Neural crest cell (in vitro differentiated cells): ENCODE results near the gene COL12A1. TPM values are rescaled to one million over a fixed set of nuclear protein-coding genes. Genes with fewer than 3 reads are reported as not detected.

ENCODE experiments used
- DNase-seq: peaks from one replicate; pipeline ENCODE4 v3.0.0; 2021; ENCODE audit warnings: low read depth, mixed read lengths, low spot score
- H3K27ac Mint-ChIP-seq: one replicate; pipeline ENCODE4 v1.8.0; 2021; ENCODE audit warnings: mild to moderate bottlenecking, mixed read lengths; ENCODE audit not compliant: unreplicated experiment
- H3K27me3 Mint-ChIP-seq: 2 replicates; pipeline ENCODE4 v1.8.0; 2021; ENCODE audit warnings: low read depth, mild to moderate bottlenecking, mixed read lengths
- H3K36me3 Mint-ChIP-seq: 2 replicates; pipeline ENCODE4 v1.8.0; 2021; ENCODE audit warnings: low read depth, mild to moderate bottlenecking, mixed read lengths
- H3K4me1 Mint-ChIP-seq: 2 replicates; pipeline ENCODE4 v1.8.0; 2021; ENCODE audit warnings: mixed read lengths
- H3K4me3 Mint-ChIP-seq: one replicate; pipeline ENCODE4 v1.8.0; 2021; ENCODE audit warnings: mild to moderate bottlenecking, mixed read lengths
- H3K9me3 Mint-ChIP-seq: 2 replicates; pipeline ENCODE4 v1.8.0; 2021; ENCODE audit warnings: mixed read lengths
- CTCF ChIP-seq: fragments of 200-600 bp; sonication (generic); conservative IDR thresholded peaks from 2 replicates; pipeline ENCODE4 v1.5.0; 2021; ENCODE audit warnings: antibody characterized with exemption, mild to moderate bottlenecking
- total RNA-seq: library from RNA; stranded (reverse); gene quantifications from 2 replicates; pipeline ENCODE4 v1.2.1, GENCODE V29; 2021

The COL12A1 gene
- total RNA-seq, 1 donor from 2014 or later = 50.2 TPM

GRCh38 chr6:75220357-75220756 lies 14.5 kb upstream of the COL12A1 start:
- Mint-ChIP-seq H3K9me3 (no peaks in the 10 kb centered on the region), H3K27ac (no peak overlapping the region), H3K36me3 (no peaks in the 10 kb centered on the region), H3K4me3 (no peak overlapping the region), H3K4me1 (peaks cover 13% of the 10 kb centered on the region), H3K27me3 (peaks cover 2% of the 10 kb centered on the region)
- no peak for TF ChIP-seq CTCF
- no peak for DNase-seq

GRCh38 chr6:75219263-75219662 lies 13.4 kb upstream of the COL12A1 start:
- Mint-ChIP-seq H3K27me3 (peaks cover 2% of the 10 kb centered on the region), H3K27ac (no peak overlapping the region), H3K9me3 (no peaks in the 10 kb centered on the region), H3K4me3 (no peak overlapping the region), H3K4me1 (peaks cover 11% of the 10 kb centered on the region), H3K36me3 (no peaks in the 10 kb centered on the region)
- no peak for TF ChIP-seq CTCF
- no peak for DNase-seq

GRCh38 chr6:75217193-75217592 lies 11.3 kb upstream of the COL12A1 start:
- Mint-ChIP-seq H3K9me3 (no peaks in the 10 kb centered on the region), H3K27ac (no peak overlapping the region), H3K36me3 (no peaks in the 10 kb centered on the region), H3K4me1 (peaks cover under 1% of the 10 kb centered on the region), H3K4me3 (no peak overlapping the region), H3K27me3 (peaks cover 3% of the 10 kb centered on the region)
- no peak for DNase-seq
- TF ChIP-seq CTCF = no peak

- H3K36me3 Mint-ChIP-seq = no peaks in the 10 kb centered on the region
- H3K4me1 Mint-ChIP-seq = peaks cover 7% of the 10 kb centered on the region
- H3K4me3 Mint-ChIP-seq = no peak overlapping the region
- no peak for DNase-seq
- no peak for TF ChIP-seq CTCF
- H3K9me3 Mint-ChIP-seq = no peaks in the 10 kb centered on the region
- H3K27ac Mint-ChIP-seq = no peak overlapping the region
- H3K27me3 Mint-ChIP-seq = peaks cover 7% of the 10 kb centered on the region
These were observed 9.4 kb upstream of the COL12A1 start for GRCh38 chr6:75215291-75215690.

- Mint-ChIP-seq H3K4me3 (no peak overlapping the region), H3K9me3 (no peaks in the 10 kb centered on the region), H3K36me3 (no peaks in the 10 kb centered on the region), H3K27ac (no peak overlapping the region), H3K4me1 (peaks cover 12% of the 10 kb centered on the region), H3K27me3 (peaks cover 17% of the 10 kb centered on the region)
- no peak for DNase-seq
- no peak for TF ChIP-seq CTCF
These were observed 7.9 kb upstream of the COL12A1 start for GRCh38 chr6:75213732-75214131.

GRCh38 chr6:75213112-75213511 lies 7.3 kb upstream of the COL12A1 start:
- Mint-ChIP-seq H3K4me3 (no peak overlapping the region), H3K4me1 (peaks cover 19% of the 10 kb centered on the region), H3K27ac (no peak overlapping the region), H3K27me3 (peaks cover 23% of the 10 kb centered on the region), H3K9me3 (no peaks in the 10 kb centered on the region), H3K36me3 (no peaks in the 10 kb centered on the region)
- TF ChIP-seq CTCF = no peak
- no peak for DNase-seq
